Measurements from ENCODE around the gene GINS1.

GRCh38 chr20:25389858-25390537 lies 17.5 kb upstream of the GINS1 start:
- TF ChIP-seq CTCF (IDR thresholded peaks at IDR 0.05; ENCODE audit: borderline replicate concordance, extremely low read depth, low read length, poor library complexity, severe bottlenecking) (no peak), EZH2 (IDR thresholded peaks at IDR 0.05; ENCODE audit: borderline replicate concordance, low read depth, low read length, severe bottlenecking) (no peak)

Data from DND-41 (cell line).